ENCODE results near the gene NPW.

NPW gene

GRCh38 chr16:1985466-1986150, 34.0 kb upstream of the NPW start:
- no peak for DNase-seq (ENCODE audit: low read depth)
- H3K4me3 ChIP-seq (ENCODE audit: control insufficient read depth, low read depth, low read length), result no peak overlapping the region
- TF ChIP-seq CTCF (conservative IDR thresholded peaks at IDR 0.05; ENCODE audit: control insufficient read depth, insufficient read depth, low read depth, low read length), result no peak

GRCh38 chr16:1987198-1987597, 32.4 kb upstream of the NPW start:
- H3K4me3 ChIP-seq (ENCODE audit: control insufficient read depth, low read depth, low read length), result no peak overlapping the region

DNA sequence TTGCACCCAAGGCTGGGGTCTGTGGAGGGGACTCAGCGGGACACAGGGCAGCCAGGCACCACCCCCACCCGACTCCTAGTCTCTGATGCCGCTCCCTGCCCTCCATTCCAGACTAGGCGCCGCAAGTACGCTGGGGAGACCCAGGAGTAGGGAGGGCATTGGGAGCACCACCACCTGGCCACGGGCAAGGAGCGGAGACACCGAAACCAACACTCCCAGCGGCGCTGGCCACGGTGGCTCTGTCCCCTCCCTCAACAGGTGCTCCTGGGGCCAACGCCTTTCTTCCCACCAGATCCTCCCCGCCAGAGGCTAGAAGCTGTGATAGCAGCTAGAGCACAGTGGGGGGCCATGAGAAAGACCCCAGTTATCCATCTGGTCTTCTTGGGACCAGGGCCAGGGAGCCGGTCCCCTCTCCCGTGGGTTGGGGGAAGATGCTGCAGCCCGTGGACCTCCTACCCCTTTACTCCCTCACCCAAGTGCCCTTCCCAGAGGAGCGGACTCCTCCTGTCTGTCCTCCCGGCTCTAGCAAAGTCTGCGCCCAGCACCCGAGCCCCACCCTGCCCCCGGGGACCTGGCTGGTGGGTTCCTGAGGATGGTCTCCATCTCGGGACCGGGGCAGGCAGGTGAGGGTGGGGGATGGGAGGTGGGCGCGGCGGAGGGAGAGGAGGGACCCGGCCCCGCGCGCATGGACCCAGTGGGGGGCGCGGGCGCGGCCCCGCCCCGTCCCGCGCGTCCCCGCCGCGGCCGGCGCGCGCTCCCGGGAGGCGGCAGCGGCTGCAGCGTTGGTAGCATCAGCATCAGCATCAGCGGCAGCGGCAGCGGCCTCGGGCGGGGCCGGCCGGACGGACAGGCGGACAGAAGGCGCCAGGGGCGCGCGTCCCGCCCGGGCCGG, 30.1 kb upstream of the NPW start, which contains the start of gene SYNGR3:
TSS of gene SYNGR3 (plus strand) at position 762 of the 892 bp plus-strand sequence. CDS start 133 bp downstream, outside the sequence.
- no peak for DNase-seq (ENCODE audit: low read depth)
- H3K4me3 ChIP-seq (ENCODE audit: control insufficient read depth, low read depth, low read length), result no peak within 1 kb of the TSS
- TF ChIP-seq CTCF (conservative IDR thresholded peaks at IDR 0.05; ENCODE audit: control insufficient read depth, insufficient read depth, low read depth, low read length), result no peak

More at GRCh38 chr16:1987198-1987597, 32.4 kb upstream of the NPW start:
- TF ChIP-seq CTCF (conservative IDR thresholded peaks at IDR 0.05; ENCODE audit: control insufficient read depth, insufficient read depth, low read depth, low read length), result no peak
- DNase-seq (ENCODE audit: low read depth), result no peak

DNA sequence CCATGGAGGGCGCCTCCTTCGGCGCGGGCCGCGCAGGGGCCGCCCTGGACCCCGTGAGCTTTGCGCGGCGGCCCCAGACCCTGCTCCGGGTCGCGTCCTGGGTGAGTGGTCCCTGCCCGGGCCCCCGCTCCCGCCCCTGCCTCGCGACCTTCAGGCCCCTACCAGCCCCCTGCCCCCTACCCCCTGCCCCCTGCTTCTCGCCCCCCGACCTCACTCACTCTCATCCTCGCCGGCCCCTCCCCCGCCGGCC, 29.6 kb upstream of the NPW start:
- no peak for TF ChIP-seq CTCF (conservative IDR thresholded peaks at IDR 0.05; ENCODE audit: control insufficient read depth, insufficient read depth, low read depth, low read length)
- H3K4me3 ChIP-seq (ENCODE audit: control insufficient read depth, low read depth, low read length), result no peak overlapping the region

GRCh38 chr16:1990351-1991134, 29.0 kb upstream of the NPW start:
- TF ChIP-seq CTCF (conservative IDR thresholded peaks at IDR 0.05; ENCODE audit: control insufficient read depth, insufficient read depth, low read depth, low read length), result no peak
- H3K4me3 ChIP-seq (ENCODE audit: control insufficient read depth, low read depth, low read length), result no peak overlapping the region
- DNase-seq (ENCODE audit: low read depth), result no peak

More for the DNA sequence above, 29.6 kb upstream of the NPW start:
- DNase-seq (ENCODE audit: low read depth), result no peak

GRCh38 chr16:1991135-1991551, 28.4 kb upstream of the NPW start:
- no peak overlapping the region for H3K4me3 ChIP-seq (ENCODE audit: control insufficient read depth, low read depth, low read length)
- DNase-seq (ENCODE audit: low read depth), result no peak
- no peak for TF ChIP-seq CTCF (conservative IDR thresholded peaks at IDR 0.05; ENCODE audit: control insufficient read depth, insufficient read depth, low read depth, low read length)
